Measurements from ENCODE around the gene SCFD1. TPM values are rescaled to one million over a fixed set of nuclear protein-coding genes. Genes with fewer than 3 reads are reported as not detected.

The SCFD1 gene
- total RNA-seq, 4 donors from 2014 or later, result 21.5 to 30.7 (median 28.2) TPM

GRCh38 chr14:30651937-30652336, 29.8 kb downstream of the SCFD1 start:
- ATAC-seq, result no peak
- intact Hi-C loops (cut with DNase I; ENCODE audit: low total_unique reads), result no loop called here

GRCh38 chr14:30655124-30655523, 33.0 kb downstream of the SCFD1 start:
- no peak for ATAC-seq
- TF ChIP-seq POLR2A (IDR thresholded peaks at IDR 0.05) (no peak), CTCF (IDR thresholded peaks at IDR 0.05 in 4 of 5, conservative IDR thresholded peaks at IDR 0.05 in 1 of 5) (no peak)
- intact Hi-C loops (cut with DNase I; ENCODE audit: low total_unique reads), result no loop called here

More at GRCh38 chr14:30651937-30652336, 29.8 kb downstream of the SCFD1 start:
- no peak overlapping the region for H3K27ac ChIP-seq
- peaks cover 0 to 68% of the 10 kb centered on the region in 2 donors for H3K36me3 ChIP-seq
- H3K4me3 ChIP-seq, result no peak overlapping the region
- in situ Hi-C loops (cut with MboI; ENCODE audit: low sequenced_read_pairs in 4 of 4), result loop anchor here in 1 of 4 donors (10.0 to 25.0 kb wide), 2 partner anchors 253 to 735 kb away; no protein-coding TSS in a partner anchor
- H3K27me3 ChIP-seq, result no peaks in the 10 kb centered on the region
- no peaks in the 10 kb centered on the region for H3K9me3 ChIP-seq
- no peaks in the 10 kb centered on the region for H3K4me1 ChIP-seq
- TF ChIP-seq CTCF (IDR thresholded peaks at IDR 0.05 in 4 of 5, conservative IDR thresholded peaks at IDR 0.05 in 1 of 5), result no peak
- TF ChIP-seq POLR2A (IDR thresholded peaks at IDR 0.05), result no peak
- no peak for DNase-seq

GRCh38 chr14:30655658-30656057, 33.5 kb downstream of the SCFD1 start:
- TF ChIP-seq POLR2A (IDR thresholded peaks at IDR 0.05), result no peak
- TF ChIP-seq CTCF (IDR thresholded peaks at IDR 0.05 in 4 of 5, conservative IDR thresholded peaks at IDR 0.05 in 1 of 5), result no peak
- intact Hi-C loops (cut with DNase I; ENCODE audit: low total_unique reads), result no loop called here
- no peaks in the 10 kb centered on the region for H3K27me3 ChIP-seq

More at GRCh38 chr14:30655124-30655523, 33.0 kb downstream of the SCFD1 start:
- DNase-seq, result no peak
- in situ Hi-C loops (cut with MboI; ENCODE audit: low sequenced_read_pairs in 4 of 4), result loop anchor here in 1 of 4 donors (10.0 to 25.0 kb wide), 2 partner anchors 250 to 732 kb away; no protein-coding TSS in a partner anchor
- no peaks in the 10 kb centered on the region for H3K9me3 ChIP-seq
- H3K27me3 ChIP-seq, result no peaks in the 10 kb centered on the region
- peaks cover 0 to 71% of the 10 kb centered on the region in 2 donors for H3K36me3 ChIP-seq
- H3K4me3 ChIP-seq, result no peak overlapping the region
- no peaks in the 10 kb centered on the region for H3K4me1 ChIP-seq
- H3K27ac ChIP-seq, result no peak overlapping the region

GRCh38 chr14:30656190-30656632, 34.1 kb downstream of the SCFD1 start:
- Histone ChIP-seq H3K36me3 (peaks cover 0 to 71% of the 10 kb centered on the region in 2 donors), H3K27ac (no peak overlapping the region), H3K4me1 (no peaks in the 10 kb centered on the region), H3K4me3 (no peak overlapping the region), H3K27me3 (no peaks in the 10 kb centered on the region), H3K9me3 (no peaks in the 10 kb centered on the region)
- intact Hi-C loops (cut with DNase I; ENCODE audit: low total_unique reads) (no loop called here), in situ Hi-C loops (cut with MboI; ENCODE audit: low sequenced_read_pairs in 4 of 4) (loop anchor here in 1 of 4 donors (10.0 to 25.0 kb wide), 2 partner anchors 249 to 731 kb away; no protein-coding TSS in a partner anchor)
- no peak for DNase-seq
- peak in 3 of 5 experiments; percentile 49 to 61 (median 54) for TF ChIP-seq CTCF (IDR thresholded peaks at IDR 0.05 in 4 of 5, conservative IDR thresholded peaks at IDR 0.05 in 1 of 5)
- TF ChIP-seq POLR2A (IDR thresholded peaks at IDR 0.05), result no peak
- peak in 1 of 2 donors; percentile 51 for ATAC-seq

More at GRCh38 chr14:30655658-30656057, 33.5 kb downstream of the SCFD1 start:
- Histone ChIP-seq H3K4me1 (no peaks in the 10 kb centered on the region), H3K27ac (no peak overlapping the region), H3K36me3 (peaks cover 0 to 71% of the 10 kb centered on the region in 2 donors), H3K9me3 (no peaks in the 10 kb centered on the region), H3K4me3 (no peak overlapping the region)
- in situ Hi-C loops (cut with MboI; ENCODE audit: low sequenced_read_pairs in 4 of 4), result loop anchor here in 1 of 4 donors (10.0 to 25.0 kb wide), 2 partner anchors 249 to 732 kb away; no protein-coding TSS in a partner anchor
- ATAC-seq (no peak), DNase-seq (no peak)

All from gastrocnemius medialis (tissue), 4 donors.